ENCODE measurements around the gene GALNT2. TPM values are rescaled to one million over a fixed set of nuclear protein-coding genes. Genes with fewer than 3 reads are reported as not detected.

GALNT2 gene
- total and polyA plus RNA-seq, 2 of the 4 experiments (the other 2 are of a cell fraction), result 50.4 to 189 TPM

- H4K5ac ChIP-seq (ENCODE audit: low read depth, low read length), result no peak overlapping the region
- no peaks in the 10 kb centered on the region for H3K36me3 ChIP-seq (ENCODE audit: control insufficient read depth, insufficient read depth, low read length)
- H3K9me1 ChIP-seq (ENCODE audit: insufficient read depth, low read length), result no peaks in the 10 kb centered on the region
- H3K4ac ChIP-seq (ENCODE audit: low read depth, low read length), result no peak overlapping the region
- DNase-seq, result no peak
- ATAC-seq (ENCODE audit: low read depth), result no peak
- dilution Hi-C loops (cut with HindIII; ENCODE audit: low sequenced_read_pairs, unreplicated experiment) (no loop called here), in situ Hi-C loops (cut with MboI; ENCODE audit: low sequenced_read_pairs) (no loop called here), intact Hi-C loops (cut with micrococcal nuclease) (no loop called here)
- no peak overlapping the region for H2BK5ac ChIP-seq (ENCODE audit: low read depth, low read length, poor library complexity, severe bottlenecking)
- no CpG with 5 or more reads among the region's 4 CpGs for WGBS, 2 experiments (ENCODE audit: extremely low coverage in 2 of 2, insufficient read length in 1 of 2)
- H4K20me1 ChIP-seq (ENCODE audit: insufficient read depth, low read length), result no peaks in the 10 kb centered on the region
- no peak overlapping the region for H2BK120ac ChIP-seq (ENCODE audit: low read depth, low read length)
- no peak overlapping the region for H3K27ac ChIP-seq (ENCODE audit: insufficient read depth, low read length)
- H3K9me3 ChIP-seq (ENCODE audit: control insufficient read depth, insufficient read depth, low read length), result no peaks in the 10 kb centered on the region
- POLR2A ChIA-PET (ENCODE audit: unreplicated experiment), result no interaction called here
- H2AK9ac ChIP-seq (replicated peaks; ENCODE audit: low read depth, low read length, poor library complexity), result no peak overlapping the region
- H4K8ac ChIP-seq (ENCODE audit: low read depth in 2 of 2, low read length in 2 of 2), result no peak overlapping the region
- no peak overlapping the region for H3K4me3 ChIP-seq (ENCODE audit: insufficient read depth, low read depth, low read length)
- no peak overlapping the region for H2AK5ac ChIP-seq (ENCODE audit: low read depth, low read length)
- H3K18ac ChIP-seq (ENCODE audit: low read depth, low read length), result no peak overlapping the region
- H3K23ac ChIP-seq (ENCODE audit: low read depth, low read length), result no peak overlapping the region
- no peaks in the 10 kb centered on the region for H3K4me1 ChIP-seq (ENCODE audit: control insufficient read depth, insufficient read depth, low read length)
- H3K79me1 ChIP-seq (ENCODE audit: low read depth in 1 of 2, low read length in 2 of 2), result no peaks in the 10 kb centered on the region
- CTCF ChIA-PET, result no interaction called here
- TF ChIP-seq RCOR1 (IDR thresholded peaks at IDR 0.05; ENCODE audit: insufficient replicate concordance, low read length) (no peak), RAD21 (IDR thresholded peaks at IDR 0.05; ENCODE audit: low read length) (no peak), NFE2L2 (IDR thresholded peaks at IDR 0.05; ENCODE audit: low read depth, low read length) (no peak), MXI1 (IDR thresholded peaks at IDR 0.05; ENCODE audit: borderline replicate concordance, low read depth, low read length) (no peak), CHD1 (IDR thresholded peaks at IDR 0.05; ENCODE audit: low read depth, low read length) (no peak), RFX5 (IDR thresholded peaks at IDR 0.05; ENCODE audit: low read depth, low read length) (no peak), POLR2A (IDR thresholded peaks at IDR 0.05; ENCODE audit: low read depth, low read length) (no peak), MAFK (IDR thresholded peaks at IDR 0.05; ENCODE audit: low read depth, low read length) (no peak), SMC3 (IDR thresholded peaks at IDR 0.05; ENCODE audit: low read depth, low read length) (no peak), MAZ (IDR thresholded peaks at IDR 0.05; ENCODE audit: borderline replicate concordance, low read depth, low read length) (no peak), BHLHE40 (IDR thresholded peaks at IDR 0.05; ENCODE audit: low read depth, low read length) (no peak), FOS (IDR thresholded peaks at IDR 0.05; ENCODE audit: low read depth, low read length) (no peak), CEBPB (IDR thresholded peaks at IDR 0.05; ENCODE audit: low read depth, low read length) (no peak)
- TF ChIP-seq, protein P1, sequence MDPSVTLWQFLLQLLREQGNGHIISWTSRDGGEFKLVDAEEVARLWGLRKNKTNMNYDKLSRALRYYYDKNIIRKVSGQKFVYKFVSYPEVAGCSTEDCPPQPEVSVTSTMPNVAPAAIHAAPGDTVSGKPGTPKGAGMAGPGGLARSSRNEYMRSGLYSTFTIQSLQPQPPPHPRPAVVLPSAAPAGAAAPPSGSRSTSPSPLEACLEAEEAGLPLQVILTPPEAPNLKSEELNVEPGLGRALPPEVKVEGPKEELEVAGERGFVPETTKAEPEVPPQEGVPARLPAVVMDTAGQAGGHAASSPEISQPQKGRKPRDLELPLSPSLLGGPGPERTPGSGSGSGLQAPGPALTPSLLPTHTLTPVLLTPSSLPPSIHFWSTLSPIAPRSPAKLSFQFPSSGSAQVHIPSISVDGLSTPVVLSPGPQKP (IDR thresholded peaks at IDR 0.05; ENCODE audit: borderline replicate concordance, low read depth, low read length), result no peak
- TF ChIP-seq, protein P2, sequence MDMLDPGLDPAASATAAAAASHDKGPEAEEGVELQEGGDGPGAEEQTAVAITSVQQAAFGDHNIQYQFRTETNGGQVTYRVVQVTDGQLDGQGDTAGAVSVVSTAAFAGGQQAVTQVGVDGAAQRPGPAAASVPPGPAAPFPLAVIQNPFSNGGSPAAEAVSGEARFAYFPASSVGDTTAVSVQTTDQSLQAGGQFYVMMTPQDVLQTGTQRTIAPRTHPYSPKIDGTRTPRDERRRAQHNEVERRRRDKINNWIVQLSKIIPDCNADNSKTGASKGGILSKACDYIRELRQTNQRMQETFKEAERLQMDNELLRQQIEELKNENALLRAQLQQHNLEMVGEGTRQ (IDR thresholded peaks at IDR 0.05; ENCODE audit: low read depth, low read length), result no peak
- TF ChIP-seq, protein P3, sequence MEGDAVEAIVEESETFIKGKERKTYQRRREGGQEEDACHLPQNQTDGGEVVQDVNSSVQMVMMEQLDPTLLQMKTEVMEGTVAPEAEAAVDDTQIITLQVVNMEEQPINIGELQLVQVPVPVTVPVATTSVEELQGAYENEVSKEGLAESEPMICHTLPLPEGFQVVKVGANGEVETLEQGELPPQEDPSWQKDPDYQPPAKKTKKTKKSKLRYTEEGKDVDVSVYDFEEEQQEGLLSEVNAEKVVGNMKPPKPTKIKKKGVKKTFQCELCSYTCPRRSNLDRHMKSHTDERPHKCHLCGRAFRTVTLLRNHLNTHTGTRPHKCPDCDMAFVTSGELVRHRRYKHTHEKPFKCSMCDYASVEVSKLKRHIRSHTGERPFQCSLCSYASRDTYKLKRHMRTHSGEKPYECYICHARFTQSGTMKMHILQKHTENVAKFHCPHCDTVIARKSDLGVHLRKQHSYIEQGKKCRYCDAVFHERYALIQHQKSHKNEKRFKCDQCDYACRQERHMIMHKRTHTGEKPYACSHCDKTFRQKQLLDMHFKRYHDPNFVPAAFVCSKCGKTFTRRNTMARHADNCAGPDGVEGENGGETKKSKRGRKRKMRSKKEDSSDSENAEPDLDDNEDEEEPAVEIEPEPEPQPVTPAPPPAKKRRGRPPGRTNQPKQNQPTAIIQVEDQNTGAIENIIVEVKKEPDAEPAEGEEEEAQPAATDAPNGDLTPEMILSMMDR (conservative IDR thresholded peaks at IDR 0.05; ENCODE audit: low read depth, low read length), result no peak
- H2BK20ac ChIP-seq (ENCODE audit: low read depth, low read length), result no peak overlapping the region
- H2BK15ac ChIP-seq (ENCODE audit: low read depth, low read length), result no peak overlapping the region
- no peak overlapping the region for H3K56ac ChIP-seq (ENCODE audit: extremely low read depth, insufficient read depth, low read length)
- H4K91ac ChIP-seq (ENCODE audit: insufficient read depth, low read depth, low read length), result no peak overlapping the region
- H3K14ac ChIP-seq (replicated peaks; ENCODE audit: low read depth, low read length), result no peak overlapping the region
- no peak overlapping the region for H3K9ac ChIP-seq (ENCODE audit: low read depth, low read length)
- H3K27me3 ChIP-seq (ENCODE audit: control insufficient read depth, insufficient read depth, low read length), result peaks cover 3% of the 10 kb centered on the region; the same call in 1 of the 2 replicates
- no TSS peak for BruUV-seq (replicated peaks)
- H3K4me2 ChIP-seq (ENCODE audit: low read depth, low read length), result no peak overlapping the region
- no peak overlapping the region for H2AFZ ChIP-seq (replicated peaks; ENCODE audit: low read length, poor library complexity)
Measured at GRCh38 chr1:230062521-230062920, 4.5 kb upstream of the GALNT2 start.

Data from IMR-90 (cell line).